Activated naive CD8-positive, alpha-beta T cell treated with anti-CD3 and anti-CD28 coated beads, Interleukin-2, amount 50 U/mL, for 16 hours (primary cell): ENCODE results near the gene DNM3.

ENCODE experiments used
- DNase-seq: peaks from one replicate; pipeline ENCODE4 v3.0.0-alpha.2; 2020; ENCODE audit warnings: low read depth, low spot score

Gene DNM3

DNA sequence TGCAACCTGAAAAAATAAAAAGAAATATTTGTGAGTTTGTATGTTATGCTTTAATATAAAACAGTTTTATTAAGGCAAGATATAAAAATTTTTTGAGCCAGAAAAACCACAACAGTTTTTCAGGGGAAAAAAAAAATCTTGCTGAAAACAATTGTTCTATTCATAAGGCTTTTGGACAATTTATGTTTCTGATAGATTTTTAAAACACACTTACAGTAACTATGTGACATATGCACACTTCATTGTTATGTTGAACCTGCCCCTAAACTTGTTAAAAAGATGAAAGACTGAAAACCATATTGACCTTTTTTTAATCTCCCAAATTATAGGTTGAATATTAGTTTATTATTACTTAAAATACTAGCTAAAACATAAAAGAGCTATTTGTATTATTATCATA lies 299.3 kb downstream of the DNM3 start:
- DNase-seq, result no peak

- DNase-seq, result no peak
These were observed 300.1 kb downstream of the DNM3 start for GRCh38 chr1:172141341-172141881.

- DNase-seq, result no peak
These were observed 301.0 kb downstream of the DNM3 start for GRCh38 chr1:172142324-172142723.

DNA sequence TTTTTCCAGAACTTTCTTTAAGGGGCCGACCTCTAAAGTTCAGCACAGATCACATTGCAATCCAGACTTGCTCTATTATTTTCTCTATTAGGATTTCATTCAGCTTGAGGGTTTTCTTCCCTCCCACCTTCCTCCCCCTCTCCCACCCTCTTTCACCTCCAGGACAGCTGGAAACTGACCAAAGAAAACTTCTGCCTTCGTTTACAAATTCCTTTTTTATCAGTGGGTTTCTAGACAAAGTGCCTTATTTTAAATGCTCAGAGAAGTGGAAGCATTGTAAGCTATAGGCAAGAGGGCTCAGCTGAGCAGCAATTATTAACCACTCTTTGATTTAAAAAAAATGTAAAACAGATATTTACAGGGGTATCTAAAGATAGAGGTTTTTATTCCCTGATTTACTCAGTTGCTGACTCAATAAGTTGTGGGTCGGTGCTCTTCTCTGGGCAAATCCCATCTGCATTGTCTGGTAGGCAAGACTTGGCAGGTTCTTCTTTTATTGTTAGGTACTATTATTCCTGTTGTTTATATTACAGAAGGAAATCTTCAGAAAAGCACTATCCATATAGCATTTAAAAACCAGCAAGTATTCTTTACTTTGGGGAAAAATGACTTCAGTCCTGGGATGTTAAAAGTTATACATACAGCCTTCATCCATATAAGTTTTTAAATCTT lies 302.2 kb downstream of the DNM3 start:
- DNase-seq, result no peak

DNA sequence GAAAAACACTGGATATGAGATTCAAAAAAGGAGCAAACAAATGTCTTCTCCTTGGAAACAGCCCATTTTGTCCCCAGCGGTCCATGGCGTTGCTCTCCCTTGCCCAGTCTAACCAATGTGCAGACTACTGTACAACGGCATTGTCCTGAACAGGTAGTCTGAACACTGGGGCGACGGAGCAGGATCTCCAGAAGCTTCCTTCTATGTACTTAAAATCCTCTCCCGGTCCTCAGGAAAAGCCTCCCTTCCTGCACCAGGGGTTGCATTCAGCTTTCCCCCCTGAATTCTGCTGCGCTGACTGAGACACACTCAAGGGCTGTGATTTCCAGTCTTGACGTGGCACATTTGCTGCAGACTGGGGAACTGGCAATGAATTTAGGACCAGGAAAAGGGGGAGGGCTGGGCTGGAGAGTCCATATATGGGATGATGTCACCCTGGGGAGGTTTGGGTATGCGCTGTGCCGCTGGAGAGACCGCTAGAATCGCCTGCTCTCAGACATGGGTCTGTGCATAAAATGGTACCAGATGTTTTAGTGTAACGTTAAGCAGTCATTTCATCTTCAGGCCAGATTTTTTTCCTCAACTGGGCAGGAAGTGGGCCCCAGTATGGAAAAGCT lies 303.3 kb downstream of the DNM3 start:
- DNase-seq, result no peak

DNA sequence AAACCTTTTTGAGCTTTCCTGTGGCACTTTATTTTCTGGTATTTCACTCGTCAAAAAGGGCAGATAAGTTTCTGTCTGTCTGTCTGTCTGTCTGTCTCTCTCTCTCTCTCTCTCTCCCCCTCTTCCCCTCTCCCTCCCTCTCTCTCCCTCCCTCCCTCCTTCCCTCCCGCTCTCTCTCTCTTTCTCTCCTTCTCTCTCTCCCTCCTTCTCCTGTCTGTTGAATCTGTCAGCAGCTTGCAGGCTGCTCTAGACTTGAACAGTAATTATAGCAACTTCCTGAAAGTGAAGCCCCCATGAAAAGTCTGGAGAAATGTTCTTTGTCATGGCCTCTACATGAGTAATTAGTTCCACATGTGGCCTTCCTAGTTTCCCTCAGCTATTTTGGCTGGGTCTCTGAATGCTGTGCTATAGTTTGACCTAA lies 303.9 kb downstream of the DNM3 start:
- no peak for DNase-seq

DNA sequence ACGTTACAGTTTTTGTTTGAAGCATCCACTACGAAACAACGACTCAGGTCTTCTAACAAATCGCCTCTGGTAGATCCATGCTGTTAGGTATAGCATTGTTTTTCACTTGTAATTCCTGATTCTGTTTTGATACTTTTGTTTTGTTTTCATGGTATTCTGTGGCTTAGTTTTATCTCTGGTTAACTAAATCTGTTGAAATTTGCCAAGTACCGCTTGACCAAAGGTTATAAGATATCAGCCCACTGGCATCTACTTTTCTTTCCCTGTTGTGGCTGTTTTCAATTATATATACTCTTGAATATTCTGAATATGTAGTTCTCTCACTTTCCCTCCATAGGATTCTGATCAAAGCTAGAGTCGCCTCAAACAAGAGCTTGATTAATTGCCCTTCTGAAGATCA lies 304.4 kb downstream of the DNM3 start:
- DNase-seq, result no peak

GRCh38 chr1:172146141-172146850 lies 305.0 kb downstream of the DNM3 start:
- DNase-seq, result no peak

DNA sequence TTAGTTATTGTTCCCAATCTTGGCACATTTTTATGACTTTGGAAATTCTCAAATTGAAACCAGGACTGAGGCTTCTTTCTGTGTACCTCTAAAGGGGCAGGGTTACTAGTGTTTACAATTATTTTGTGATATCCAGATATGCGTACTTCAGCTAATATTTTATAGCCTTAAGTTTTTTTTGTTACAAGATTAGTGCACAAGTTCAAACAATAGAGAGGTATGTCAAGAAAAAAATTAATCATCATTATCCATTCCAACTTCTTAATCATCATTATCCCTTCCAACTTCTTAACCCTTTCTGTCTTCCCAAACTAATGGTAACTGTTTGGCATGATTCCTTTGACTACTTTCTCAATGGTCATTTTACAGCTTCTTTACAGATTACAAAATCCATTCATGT lies 306.2 kb downstream of the DNM3 start:
- no peak for DNase-seq

DNA sequence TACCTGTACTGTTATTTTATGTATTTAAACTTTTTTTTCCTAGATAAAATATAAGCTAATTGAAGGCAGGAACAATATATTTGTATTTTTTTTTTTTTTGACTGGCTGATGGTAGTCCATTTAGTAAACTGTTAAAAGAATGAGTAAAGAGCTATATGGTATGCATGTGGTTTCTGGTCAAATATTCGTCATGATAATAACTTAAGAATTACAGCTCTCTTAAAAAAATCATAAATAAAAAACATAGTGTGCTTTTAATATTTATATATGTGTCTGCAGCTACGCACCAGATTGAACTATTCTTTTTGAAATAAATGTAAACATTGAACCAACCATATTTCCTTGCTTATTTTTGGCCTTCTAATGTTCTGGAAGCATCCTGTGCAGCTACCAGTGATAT lies 306.9 kb downstream of the DNM3 start:
- no peak for DNase-seq

- DNase-seq, result no peak
These were observed 307.4 kb downstream of the DNM3 start for GRCh38 chr1:172148707-172149106.

DNA sequence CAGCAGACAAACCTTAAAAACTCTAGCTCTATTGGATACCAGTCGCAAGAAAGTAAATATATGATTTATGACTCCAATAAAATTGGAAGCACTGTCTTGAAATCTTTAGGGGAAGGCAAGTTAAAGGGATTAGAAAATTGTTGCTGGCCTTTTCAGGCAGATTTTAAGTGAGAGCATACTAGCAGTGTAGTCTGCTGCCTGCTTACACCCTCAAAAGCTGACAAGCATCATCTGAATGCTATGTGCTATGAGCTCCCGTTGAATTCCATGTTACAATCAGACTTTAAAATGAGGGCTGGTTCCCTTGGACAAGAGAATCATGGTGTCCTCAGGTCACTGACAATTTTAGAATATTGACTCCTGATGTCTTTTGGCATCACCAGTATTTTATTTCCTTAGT lies 308.0 kb downstream of the DNM3 start:
- DNase-seq, result no peak

DNA sequence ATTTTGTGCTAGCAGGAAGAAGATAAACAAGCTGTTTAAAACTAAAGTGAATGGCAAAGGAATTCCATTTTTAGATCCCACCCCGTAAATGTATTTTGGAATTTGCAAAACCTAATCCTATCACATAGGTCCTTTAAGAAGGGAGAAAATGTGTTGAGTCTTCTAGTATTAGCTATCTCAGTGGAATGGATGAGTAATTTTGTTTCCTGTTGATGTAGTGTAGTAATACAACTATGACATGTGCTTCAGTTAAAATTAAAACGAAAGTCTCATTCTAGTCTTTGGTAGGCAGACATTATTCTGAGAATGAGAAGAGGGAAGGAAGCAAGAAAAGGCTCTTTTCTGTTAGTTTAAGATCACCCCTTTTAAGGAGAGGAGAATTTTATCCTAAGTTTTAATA lies 313.3 kb downstream of the DNM3 start:
- DNase-seq, result no peak

DNA sequence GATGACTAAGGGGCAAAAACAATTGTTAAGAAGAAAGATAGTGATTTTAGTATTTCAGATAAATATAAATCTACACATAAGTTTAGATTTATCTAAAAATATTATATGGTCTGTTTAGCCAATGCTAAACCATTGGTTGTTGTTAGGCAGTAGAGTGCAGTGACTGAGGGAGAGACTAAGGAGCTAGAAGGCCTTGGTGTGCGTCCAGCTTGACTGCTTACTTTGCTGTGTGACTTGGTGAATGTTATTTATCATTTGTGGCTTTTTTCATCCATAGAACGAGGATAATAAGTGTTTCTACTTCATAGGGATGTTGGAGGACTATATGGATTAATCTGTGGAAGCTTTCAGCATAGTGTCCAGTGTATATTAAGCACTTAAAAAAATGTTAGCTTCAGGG lies 314.5 kb downstream of the DNM3 start:
- no peak for DNase-seq

DNA sequence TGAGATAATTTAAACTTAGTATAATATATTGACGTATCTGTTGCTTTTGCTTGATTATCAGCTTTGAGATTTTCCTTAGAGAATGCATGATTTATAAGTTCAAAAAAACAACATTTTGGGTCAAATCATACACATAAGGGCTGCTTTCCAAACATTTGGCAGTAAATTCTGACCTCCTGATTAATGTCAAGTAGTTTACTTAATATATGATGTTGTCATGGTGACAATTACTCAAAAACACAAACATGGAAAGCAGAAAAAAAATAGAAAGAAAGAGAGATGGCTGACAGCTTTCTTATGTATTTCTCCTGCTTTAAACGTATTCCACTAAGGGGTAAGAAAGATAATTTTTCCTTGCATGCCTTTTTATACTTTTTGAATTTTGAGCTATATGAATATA lies 320.9 kb downstream of the DNM3 start:
- no peak for DNase-seq

GRCh38 chr1:172163498-172164215 lies 322.4 kb downstream of the DNM3 start:
- no peak for DNase-seq

DNA sequence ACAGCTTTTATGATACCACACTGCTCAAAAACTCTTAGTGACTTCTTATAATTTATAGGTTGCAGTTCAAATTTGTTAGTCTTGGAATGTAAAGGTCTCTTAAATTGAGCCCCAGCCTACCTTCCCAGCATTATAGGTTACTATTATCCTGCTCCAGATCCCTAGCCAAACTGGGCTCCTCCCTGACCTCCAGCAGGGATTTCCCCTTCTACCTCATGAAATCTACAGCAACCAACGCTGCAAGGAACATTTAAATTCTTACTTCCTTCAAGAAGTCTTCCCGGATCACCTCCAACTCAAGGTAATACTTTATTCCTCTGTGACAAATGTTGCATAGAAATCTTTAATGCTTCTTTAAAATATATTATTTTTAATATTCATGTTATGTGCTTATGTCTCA lies 324.1 kb downstream of the DNM3 start:
- no peak for DNase-seq

GRCh38 chr1:172167796-172168596 lies 326.7 kb downstream of the DNM3 start:
- no peak for DNase-seq

GRCh38 chr1:172168597-172168872 lies 327.2 kb downstream of the DNM3 start:
- no peak for DNase-seq

- DNase-seq, result no peak
These were observed 328.5 kb downstream of the DNM3 start for GRCh38 chr1:172169836-172170235.

DNA sequence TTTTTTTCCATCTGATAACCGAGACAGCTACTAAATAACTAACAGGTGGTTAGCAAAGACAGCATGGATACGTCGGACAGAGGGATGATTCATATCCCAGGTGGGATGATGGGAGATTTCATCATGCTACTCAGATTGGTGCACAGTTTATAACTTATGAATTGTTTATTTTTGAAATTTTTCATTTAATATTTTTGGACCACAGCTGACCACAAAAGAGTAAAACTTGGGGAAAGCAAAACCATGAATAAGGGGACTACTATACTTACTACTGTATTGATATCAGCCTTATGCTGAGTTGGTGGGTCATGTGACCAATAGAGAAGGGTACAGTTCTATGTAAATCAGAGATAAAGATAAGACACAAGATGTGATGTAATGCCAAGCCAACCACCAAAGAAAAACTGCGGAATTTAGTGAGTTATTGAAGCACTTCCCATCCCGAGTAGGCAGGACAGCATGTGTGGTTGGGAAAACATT lies 331.1 kb downstream of the DNM3 start:
- no peak for DNase-seq
